Breast epithelium (tissue), 4 donors: ENCODE data around the gene PRR33. TPM values are rescaled to one million over a fixed set of nuclear protein-coding genes. Genes with fewer than 3 reads are reported as not detected.
"Not testable (repeated sequence)": the region's sequence is repeated elsewhere in the genome, so short reads cannot be mapped to it uniquely, and the experiment has no call there.

Experiments used
- DNase-seq, 2 donors: peaks; one replicate each; pipeline ENCODE4 v3.0.0-alpha.2; 2019; ENCODE audit warnings: low spot score in 2 of 2
- H3K27ac ChIP-seq, 2 donors: fragments of 200-600 bp; sonication (generic) in 1 of 2; one replicate each; pipeline ENCODE4 v1.5.1; 2016 to 2019; ENCODE audit warnings: mild to moderate bottlenecking in 1 of 2
- H3K27me3 ChIP-seq, 2 donors: fragments of 200-600 bp; sonication (generic) in 1 of 2; one replicate each; pipeline versions ENCODE4 v1.5.1 to v1.6.0; 2017 to 2019; ENCODE audit warnings: control low read depth in 1 of 2, mild to moderate bottlenecking in 1 of 2
- H3K36me3 ChIP-seq: fragments of 200-600 bp; one replicate; pipeline ENCODE4 v1.5.1; 2019
- H3K4me1 ChIP-seq, 2 donors: fragments of 200-600 bp; sonication (generic); one replicate each; pipeline ENCODE4 v1.5.1; 2016 to 2019; ENCODE audit warnings: control low read depth in 1 of 2
- H3K4me3 ChIP-seq, 3 donors: fragments of 200-600 bp; sonication (generic); 1 replicate in 2 of 3; 2 replicates in 1 of 3; pipeline ENCODE4 v1.5.1; 2016 to 2019; ENCODE audit warnings: mild to moderate bottlenecking in 3 of 3, moderate library complexity in 2 of 3
- H3K9me3 ChIP-seq, 2 donors: fragments of 200-600 bp; sonication (generic) in 1 of 2; one replicate each; pipeline ENCODE4 v1.5.1; 2016 to 2019; ENCODE audit warnings: control low read depth in 1 of 2
- CTCF ChIP-seq, 3 donors: fragments of 450-650 bp; IDR thresholded peaks; one replicate each; pipeline ENCODE4 v1.5.1; 2016 to 2017; ENCODE audit warnings: antibody characterized with exemption in 3 of 3, mild to moderate bottlenecking in 3 of 3, moderate library complexity in 3 of 3
- POLR2A ChIP-seq: fragments of 450-650 bp; IDR thresholded peaks from one replicate; pipeline ENCODE4 v1.6.1; 2016; ENCODE audit warnings: antibody characterized with exemption, mild to moderate bottlenecking, moderate library complexity
- POLR2AphosphoS5 ChIP-seq, 3 donors: sonication (generic); formaldehyde crosslinking; IDR thresholded peaks; one replicate each; pipeline ENCODE4 v1.6.1; 2017; ENCODE audit warnings: antibody characterized with exemption in 3 of 3
- intact Hi-C: fragments of 100-400 bp; cut with DNase I; formaldehyde crosslinking; loops from one replicate; pipeline ENCODE4 v1.15.1; 2023; ENCODE audit warnings: low total_unique reads
- total RNA-seq, 3 donors: library from RNA; depleted of rRNA; stranded (reverse); fragments of >200 nt; gene quantifications; one replicate each; pipeline ENCODE4 v1.1.0, GENCODE V29; 2016

PRR33 gene
- total RNA-seq, 3 donors from 2014 or later = not detected

- H3K4me3 ChIP-seq = peak overlapping the region in 1 of 3 donors; percentile 10
- no peak for TF ChIP-seq POLR2A
- TF ChIP-seq POLR2AphosphoS5 (IDR thresholded peaks at IDR 0.05) = no peak
- no peak for TF ChIP-seq CTCF (IDR thresholded peaks at IDR 0.05)
- DNase-seq = no peak
- no peaks in the 10 kb centered on the region for H3K27me3 ChIP-seq
- intact Hi-C loops = no loop called here
- peaks cover 0 to 7% of the 10 kb centered on the region in 2 donors for H3K4me1 ChIP-seq
- H3K27ac ChIP-seq = peak overlapping the region; percentile 26 to 97
- no peaks in the 10 kb centered on the region for H3K9me3 ChIP-seq
- no peaks in the 10 kb centered on the region for H3K36me3 ChIP-seq
Measured at GRCh38 chr11:1875093-1875850, 16.4 kb downstream of the PRR33 start.

GRCh38 chr11:1874441-1875092 is 17.1 kb downstream of the PRR33 start:
- DNase-seq, H3K27me3 ChIP-seq, H3K36me3 ChIP-seq, intact Hi-C loops, H3K9me3 ChIP-seq, H3K4me1 ChIP-seq: not testable (repeated sequence)
- Histone ChIP-seq H3K4me3 (peak overlapping the region in 1 of 3 donors; percentile 22), H3K27ac (peak overlapping the region; percentile 26 to 97)

GRCh38 chr11:1873813-1874150 is 17.9 kb downstream of the PRR33 start:
- not testable (repeated sequence) for DNase-seq, H3K4me1 ChIP-seq

GRCh38 chr11:1873048-1873812 is 18.5 kb downstream of the PRR33 start:
- peak overlapping the region; percentile 26 to 97 for H3K27ac ChIP-seq
- intact Hi-C loops = no loop called here
- peaks cover 0 to 7% of the 10 kb centered on the region in 2 donors for H3K4me1 ChIP-seq
- no peaks in the 10 kb centered on the region for H3K36me3 ChIP-seq
- TF ChIP-seq CTCF (IDR thresholded peaks at IDR 0.05) = no peak
- TF ChIP-seq POLR2AphosphoS5 (IDR thresholded peaks at IDR 0.05) = no peak
- TF ChIP-seq POLR2A = no peak
- no peak for DNase-seq
- H3K9me3 ChIP-seq = no peaks in the 10 kb centered on the region
- H3K4me3 ChIP-seq = peak overlapping the region; percentile 40 to 55 (median 40)
- H3K27me3 ChIP-seq = no peaks in the 10 kb centered on the region

More at GRCh38 chr11:1873813-1874150, 17.9 kb downstream of the PRR33 start:
- H3K27ac ChIP-seq = peak overlapping the region; percentile 26 to 97
- H3K27me3 ChIP-seq, H3K9me3 ChIP-seq, H3K36me3 ChIP-seq, intact Hi-C loops: not testable (repeated sequence)
- peak overlapping the region in 2 of 3 donors; percentile 40 to 55 for H3K4me3 ChIP-seq

GRCh38 chr11:1872267-1872985 is 19.3 kb downstream of the PRR33 start:
- Histone ChIP-seq H3K9me3 (no peaks in the 10 kb centered on the region), H3K27me3 (no peaks in the 10 kb centered on the region), H3K4me1 (peaks cover 0 to 7% of the 10 kb centered on the region in 2 donors), H3K36me3 (no peaks in the 10 kb centered on the region), H3K27ac (peak overlapping the region in 1 of 2 donors; percentile 97), H3K4me3 (peak overlapping the region; percentile 40 to 55 (median 40))
- no peak for DNase-seq
- intact Hi-C loops = no loop called here
- TF ChIP-seq POLR2AphosphoS5 (IDR thresholded peaks at IDR 0.05) = no peak
- TF ChIP-seq CTCF (IDR thresholded peaks at IDR 0.05) = no peak
- no peak for TF ChIP-seq POLR2A
